GM19468 (cell line): ENCODE results near the gene KRT28.

Experiments
- ATAC-seq: cut with Tn5 transposase; IDR thresholded peaks from one replicate; pipeline ENCODE4 v1.9.1; 2021; ENCODE audit warnings: mild to moderate bottlenecking, moderate library complexity, moderate number of reproducible peaks; ENCODE audit not compliant: unreplicated experiment; ENCODE audit errors: extremely low read depth

KRT28 gene, protein sequence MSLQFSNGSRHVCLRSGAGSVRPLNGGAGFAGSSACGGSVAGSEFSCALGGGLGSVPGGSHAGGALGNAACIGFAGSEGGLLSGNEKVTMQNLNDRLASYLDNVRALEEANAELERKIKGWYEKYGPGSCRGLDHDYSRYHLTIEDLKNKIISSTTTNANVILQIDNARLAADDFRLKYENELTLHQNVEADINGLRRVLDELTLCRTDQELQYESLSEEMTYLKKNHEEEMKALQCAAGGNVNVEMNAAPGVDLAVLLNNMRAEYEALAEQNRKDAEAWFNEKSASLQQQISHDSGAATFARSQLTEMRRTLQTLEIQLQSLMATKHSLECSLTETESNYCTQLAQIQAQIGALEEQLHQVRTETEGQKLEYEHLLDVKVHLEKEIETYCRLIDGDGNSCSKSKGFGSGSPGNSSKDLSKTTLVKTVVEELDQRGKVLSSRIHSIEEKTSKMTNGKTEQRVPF

DNA sequence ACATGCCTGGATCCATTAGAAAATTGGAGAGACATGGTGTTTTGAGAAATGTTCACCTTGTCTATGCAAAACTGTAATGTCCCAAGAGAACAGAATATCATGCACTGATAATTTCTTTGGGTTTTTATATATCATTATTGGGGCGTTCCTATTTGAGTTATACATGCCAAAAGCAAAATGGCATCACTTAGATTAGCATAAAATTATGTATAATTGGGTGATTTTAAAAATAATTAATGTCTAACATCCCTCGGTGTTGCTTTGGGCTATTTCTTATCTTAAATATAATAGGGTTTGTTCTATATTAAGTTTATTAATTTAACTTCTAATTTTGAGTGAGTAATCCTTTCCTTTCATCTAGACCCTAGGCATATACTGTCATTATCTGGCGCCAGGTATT is at the start of gene KRT28:
Gene KRT28, minus strand, starts transcription at position 101 of the 400 bp plus-strand sequence. Its CDS starts 66 bp downstream, at position 35.
- ATAC-seq, result no peak

DNA sequence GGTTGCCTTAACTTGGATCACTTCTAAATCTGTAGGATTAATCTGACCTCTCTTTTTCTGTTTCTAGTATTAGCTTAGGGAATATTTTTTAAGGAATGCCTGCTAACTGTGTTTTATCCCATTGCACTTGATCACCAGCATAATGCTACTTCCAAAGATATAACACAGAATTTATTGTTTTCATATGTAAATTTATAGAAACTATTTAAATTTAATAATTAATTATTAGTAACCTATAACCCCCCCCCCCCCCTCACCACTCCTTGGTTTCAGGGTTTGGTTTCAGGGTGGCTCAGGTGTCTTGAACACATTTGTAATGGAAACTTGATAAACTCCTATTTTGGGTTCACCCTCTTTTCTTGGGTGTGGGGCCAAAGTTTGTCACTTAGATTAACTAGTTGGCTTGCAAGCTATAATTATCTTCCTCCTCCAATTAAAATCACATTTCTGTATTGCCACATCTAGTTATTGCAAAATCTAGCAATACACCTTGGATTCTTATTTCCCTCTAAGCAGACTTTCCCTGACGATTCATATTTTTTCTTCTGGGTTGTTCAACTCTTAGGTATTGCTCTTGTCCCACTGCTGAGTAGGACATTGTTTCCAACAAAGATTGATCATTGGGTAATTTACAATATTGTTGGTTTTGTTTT is 49.0 kb upstream of the KRT28 start:
- no peak for ATAC-seq

DNA sequence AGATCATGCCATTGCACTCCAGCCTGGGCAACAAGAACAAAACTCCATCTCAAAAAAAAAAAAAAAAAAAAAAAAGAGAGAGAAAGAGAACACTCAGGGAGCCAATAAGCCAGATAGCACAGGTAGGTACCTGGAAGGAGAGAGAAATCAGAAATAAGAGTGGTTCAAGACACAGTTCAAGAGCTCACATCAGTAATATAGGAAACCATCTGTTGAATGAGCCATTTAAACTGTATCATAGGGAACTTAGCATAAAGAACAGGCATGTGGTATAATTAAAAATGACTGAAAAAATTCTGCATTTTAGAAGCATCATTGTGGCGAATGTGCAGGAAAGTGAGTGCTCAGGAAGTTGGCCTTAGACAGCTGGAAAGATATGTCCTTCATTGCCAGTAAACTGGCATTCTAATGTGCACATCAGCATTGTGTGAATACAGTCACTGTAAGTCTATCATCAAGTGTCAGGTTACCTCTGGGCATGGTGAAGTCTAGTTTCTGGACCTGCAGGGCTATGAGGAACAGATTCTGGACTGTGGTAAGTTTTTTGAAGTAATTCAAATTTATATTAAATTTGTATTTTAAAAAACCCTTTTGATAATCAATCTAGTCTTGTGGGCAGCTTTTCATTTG is 46.9 kb upstream of the KRT28 start:
- ATAC-seq, result no peak

DNA sequence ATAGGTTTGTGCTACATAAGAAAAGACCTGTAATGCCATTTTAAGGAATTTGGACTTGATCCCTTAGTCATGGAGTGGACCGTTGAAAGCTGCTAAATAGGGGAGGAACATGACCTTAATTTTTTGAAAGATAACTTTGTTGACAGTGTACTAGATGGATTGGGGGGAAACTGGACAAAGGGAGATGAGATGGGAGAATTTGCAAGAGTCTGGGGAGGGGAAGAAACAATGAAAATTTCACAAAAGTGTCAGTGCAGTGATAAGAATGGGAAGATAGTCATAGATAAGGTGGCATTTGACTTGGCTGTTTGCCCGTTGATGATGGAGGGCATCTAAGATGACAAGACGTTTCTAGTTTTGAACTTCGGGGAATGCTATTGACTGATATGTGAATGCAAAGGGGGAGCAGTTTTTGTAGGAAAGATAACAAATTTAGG is 44.9 kb upstream of the KRT28 start:
- no peak for ATAC-seq

DNA sequence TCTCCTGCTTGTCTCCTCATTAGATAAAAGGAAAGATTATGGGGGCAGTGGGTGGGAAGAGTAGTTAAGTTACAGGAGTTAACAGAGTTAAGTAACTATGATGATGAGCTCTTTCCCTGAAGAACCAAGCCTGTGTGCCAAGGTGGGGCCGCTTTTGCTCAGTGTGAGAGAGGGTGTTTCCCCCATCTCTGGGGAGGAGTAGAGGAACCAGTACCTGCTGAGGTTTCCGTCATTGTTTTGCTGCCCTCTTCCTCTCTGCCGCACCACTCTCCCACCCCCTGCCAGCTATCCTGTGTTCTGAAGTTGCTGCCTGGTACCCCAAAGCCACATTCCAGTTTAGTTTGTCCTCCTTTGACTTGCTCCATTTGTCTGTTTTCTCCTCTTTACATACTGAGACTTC is 43.5 kb upstream of the KRT28 start:
- no peak for ATAC-seq

DNA sequence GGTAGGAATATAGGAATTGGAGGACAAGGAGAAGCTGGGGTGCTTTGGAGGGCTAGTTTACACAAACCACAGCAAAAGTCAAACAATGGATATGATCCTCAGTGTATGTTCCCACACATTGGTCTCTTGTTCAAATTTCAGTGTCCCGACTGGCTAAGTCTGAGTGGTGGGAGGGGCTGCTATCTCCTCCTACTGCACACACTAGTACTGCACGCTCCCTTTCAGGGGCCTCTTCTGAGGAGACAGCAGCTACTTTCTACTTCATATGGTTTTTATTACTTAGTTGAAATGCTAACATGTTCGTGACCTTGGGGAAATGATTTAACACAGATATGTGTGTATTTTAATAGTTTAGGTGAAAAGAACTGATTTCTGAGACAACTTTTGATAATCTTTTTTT is 41.5 kb upstream of the KRT28 start:
- ATAC-seq, result no peak

DNA sequence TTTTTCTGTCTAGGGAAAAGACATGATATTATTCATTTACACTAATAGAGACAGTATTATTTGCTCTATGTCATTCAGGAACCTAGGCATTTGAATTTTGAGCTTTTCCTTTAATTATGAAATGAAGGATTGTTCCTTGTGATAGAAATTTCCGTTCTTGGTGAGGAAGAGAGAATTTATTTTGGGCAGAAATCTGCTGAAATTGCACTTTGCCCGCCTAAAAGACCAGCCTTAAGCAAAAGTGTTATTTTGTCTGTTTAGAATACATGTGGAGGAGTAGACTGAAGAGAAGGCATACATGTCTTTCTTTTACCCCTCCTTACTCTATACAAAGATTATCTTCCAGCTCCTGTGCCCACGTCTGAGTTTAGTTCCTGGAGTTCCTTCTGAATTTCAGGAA is 39.4 kb upstream of the KRT28 start:
- no peak for ATAC-seq

DNA sequence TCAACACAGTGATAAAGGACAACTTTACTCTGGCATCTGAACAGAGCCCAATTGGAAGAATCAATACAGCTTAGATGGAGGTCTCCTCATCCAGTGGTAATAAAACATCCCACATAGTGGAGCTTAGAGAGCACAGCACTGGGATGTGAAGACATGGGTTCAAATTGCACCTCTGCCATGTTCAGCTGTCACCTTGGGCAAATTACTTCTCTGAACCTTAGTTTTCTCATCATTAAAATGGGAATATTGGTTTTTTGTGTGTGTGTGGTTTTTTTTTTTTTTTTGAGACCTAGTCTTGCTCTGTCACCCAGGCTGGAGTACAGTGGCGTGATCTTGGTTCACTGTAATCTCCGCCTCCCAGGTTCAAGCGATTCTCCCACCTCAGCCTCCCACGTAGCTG is 36.3 kb upstream of the KRT28 start:
- ATAC-seq, result no peak

DNA sequence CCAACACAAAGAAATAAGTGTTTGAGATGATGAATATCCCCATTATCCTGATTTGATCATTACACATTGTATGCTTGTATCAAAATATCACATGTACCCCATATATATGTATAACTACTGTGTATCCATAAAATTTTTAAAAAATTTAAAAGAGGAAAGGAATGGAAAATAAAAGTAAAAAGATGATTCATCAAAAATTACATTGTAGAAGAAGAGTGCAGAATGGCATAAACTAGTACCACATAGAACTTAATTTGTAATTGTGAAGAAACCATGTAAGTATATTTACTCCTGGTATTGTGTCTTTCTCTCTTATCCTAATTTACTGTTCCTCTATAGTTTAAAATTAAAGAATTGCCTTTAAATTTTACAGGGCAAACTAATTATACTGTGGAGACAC is 34.1 kb upstream of the KRT28 start:
- no peak for ATAC-seq

DNA sequence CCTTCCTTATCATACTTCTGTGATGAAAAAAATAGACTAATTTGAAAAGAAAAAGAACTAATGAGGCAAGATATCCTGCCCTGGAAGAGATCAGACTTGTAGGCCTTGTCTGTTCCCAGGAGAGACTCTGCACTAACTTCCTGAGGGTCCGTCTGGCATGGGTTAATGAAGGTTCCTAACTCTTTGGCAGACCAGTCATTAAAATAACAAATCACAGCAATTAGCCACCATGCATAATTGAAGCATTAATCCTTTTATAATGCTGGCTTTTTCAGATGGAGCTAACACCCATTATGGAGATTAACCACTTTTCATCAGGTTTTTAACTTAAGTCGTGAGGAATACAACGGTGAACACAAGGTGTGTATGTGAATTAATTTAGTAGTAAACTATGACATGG is 33.1 kb upstream of the KRT28 start:
- no peak for ATAC-seq

DNA sequence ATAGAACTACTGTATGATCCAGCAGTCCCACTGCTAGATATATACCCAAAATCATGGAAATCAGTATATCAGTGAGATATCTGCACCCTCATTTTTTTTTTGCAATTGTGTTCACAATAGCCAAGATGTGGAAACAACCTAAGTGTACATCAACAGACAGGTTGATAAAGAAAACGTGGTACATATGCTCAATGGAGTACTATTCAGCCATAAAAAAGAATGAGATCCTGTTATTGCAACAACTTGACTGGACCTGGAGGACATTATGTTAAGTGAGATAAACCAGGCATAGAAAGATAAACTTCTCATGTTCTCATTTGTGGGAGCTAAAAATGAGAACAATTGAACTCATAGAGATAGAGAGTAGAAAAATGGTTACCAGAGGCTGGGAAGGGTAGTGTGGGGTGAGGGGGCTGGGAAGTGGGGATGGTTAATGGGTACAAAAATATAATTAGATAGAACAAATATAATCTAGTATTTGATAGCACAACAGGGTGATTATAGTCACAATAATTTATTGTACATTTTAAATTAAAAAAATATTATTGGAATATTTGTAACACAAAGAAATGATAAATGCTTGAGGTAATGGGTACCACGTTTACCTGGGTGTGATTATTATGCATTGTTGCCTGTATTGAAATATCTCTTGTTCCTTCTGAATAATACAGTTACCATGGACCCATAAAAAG is 30.5 kb upstream of the KRT28 start:
- ATAC-seq, result no peak

DNA sequence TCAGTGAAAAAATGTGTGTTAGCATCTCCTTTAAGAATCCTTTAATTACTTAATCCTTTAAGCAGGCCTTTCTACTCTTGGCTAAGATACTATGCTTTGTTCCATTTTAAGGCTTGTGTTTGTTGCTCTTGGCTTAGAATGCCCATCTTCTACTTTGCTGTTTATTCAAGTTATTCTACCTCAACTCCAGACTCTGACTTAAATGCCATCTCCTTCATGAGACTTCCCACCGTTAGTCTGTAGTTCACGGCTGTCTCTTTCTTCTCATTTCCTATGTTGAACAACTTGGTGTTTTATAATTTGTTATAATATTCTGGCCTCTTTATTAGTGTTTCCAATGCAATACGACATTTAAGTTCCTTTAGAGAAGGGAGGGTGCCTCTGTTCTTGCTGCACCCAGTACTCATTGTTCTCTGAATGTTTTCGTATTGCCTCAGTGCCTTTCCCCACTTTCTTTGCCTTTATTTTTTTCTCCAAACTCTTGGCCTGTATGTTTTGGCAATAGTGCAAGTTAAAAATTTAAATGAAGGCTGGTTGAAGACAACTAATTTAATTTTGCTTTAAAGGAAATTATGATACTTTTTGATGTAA is 28.8 kb upstream of the KRT28 start:
- ATAC-seq, result no peak

DNA sequence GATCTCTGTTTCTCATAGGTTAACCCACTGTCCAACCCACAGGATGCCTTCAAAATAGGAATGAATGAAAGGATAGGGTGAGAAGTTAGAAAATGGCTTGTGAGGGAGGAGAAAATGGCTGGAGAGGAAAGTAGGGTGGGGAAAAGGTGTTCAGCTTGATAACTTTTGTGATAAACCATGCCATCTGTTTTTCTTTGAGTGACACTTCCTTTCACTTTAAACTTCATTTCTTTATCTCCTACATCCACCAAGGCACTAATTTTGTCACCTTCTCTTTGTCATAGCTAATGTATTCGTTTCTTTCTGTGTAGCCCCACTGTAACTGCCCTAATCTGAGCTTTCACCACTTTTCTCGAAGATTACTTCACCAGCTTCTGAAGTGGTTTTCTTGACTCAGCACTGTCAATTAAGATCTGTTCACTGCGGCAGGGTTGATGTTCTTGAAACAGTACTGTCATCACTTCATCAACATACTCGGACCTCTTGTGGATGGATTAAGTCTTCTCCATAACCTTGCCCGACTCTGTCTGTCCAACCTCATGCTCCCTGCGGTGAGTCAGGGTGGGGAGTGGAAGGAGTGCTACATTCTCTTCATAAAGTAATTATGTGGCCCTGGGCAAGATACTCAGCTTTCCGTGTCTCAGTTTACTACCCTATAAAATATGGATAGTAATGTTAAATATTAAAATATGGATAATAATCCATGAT is 28.1 kb upstream of the KRT28 start:
- no peak for ATAC-seq

DNA sequence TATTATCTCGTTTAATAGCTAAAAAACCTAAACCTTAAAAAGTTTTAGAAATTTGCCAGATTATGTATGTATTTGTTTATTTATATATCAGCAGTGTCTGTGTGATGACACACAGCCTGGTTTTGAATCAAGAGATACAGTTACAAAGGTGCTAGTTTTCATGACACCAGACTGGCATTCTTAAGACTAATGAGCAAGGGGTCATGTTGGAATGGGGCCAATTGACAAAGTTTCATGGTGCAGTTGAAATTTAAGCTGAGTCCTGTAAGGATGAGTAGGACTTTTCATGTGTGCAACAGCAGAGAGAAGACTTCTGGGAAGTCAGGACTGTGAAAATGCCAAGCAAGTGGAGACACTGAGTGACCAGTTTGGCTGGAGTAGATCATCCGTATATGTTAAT is 25.8 kb upstream of the KRT28 start:
- no peak for ATAC-seq

DNA sequence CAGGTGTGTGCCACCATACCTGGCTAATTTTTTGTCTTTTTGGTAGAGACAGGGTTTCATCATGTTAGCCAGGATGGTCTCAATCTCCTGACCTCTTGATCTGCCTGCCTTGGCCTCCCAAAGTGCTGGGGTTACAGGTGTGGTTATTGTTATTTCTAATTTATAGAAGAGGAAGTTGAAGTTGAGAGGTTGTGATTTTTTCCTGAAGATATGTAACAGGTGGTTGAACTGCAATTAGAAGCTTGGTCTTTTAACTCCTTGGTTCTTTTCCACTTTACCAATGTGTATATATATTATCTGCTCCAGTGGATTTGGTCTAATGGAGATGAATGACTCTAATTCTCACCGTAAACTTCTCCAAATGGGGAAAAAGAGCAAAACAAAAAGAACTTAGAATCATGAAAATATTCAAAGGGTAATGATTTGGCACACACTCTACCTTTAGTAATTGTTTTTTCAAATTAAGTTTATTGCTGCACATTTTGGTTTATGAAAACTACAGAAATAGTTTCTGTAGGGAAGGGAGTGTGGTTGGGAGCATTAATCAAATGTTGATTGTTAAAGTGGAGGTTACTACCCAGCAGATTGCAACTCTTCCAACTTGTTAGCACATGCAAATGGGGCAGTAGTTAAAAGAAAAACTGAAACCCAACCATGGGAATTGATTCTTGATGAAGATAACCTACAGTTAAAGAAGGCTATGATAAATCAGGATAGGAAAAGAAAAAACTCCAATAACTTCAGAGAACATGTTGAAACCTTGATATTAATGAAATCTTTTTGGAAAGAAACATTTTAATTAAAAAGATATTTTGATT is 24.5 kb upstream of the KRT28 start:
- ATAC-seq, result no peak

DNA sequence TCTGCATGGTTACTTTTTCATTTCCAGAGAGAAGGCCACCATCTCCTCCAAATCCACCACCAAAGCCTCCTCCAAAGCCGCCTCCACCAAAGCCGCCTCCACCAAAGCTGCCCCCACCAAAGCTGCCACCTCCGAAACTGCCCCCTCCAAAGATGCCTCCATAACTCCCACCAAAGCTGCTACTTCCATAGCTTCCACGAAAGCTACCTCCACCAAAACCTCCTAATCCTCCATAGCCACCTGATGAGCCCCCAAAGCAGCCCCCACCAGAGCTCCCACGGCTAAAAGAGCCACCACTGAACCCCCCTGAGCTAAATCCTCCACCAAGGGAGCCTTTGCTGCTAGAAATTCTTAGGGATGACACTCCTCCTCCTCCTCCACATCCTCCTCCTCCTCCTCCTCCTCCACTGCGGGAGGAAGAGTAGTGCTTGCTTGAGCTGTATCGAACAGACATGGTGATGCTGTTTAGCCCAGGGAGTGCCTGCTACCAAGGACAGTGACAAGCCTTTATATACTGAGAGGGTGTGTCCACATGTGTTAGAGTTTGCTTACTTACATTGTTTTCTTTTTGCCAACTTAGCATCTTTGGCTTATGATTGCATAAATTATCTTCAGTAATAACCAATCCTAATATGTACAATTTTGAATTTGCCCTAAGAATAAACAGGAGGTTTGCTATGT is 22.5 kb upstream of the KRT28 start, which contains the start of gene KRT10:
Gene KRT10, minus strand, starts transcription at position 483 of the 681 bp plus-strand sequence. Its CDS starts 29 bp downstream, at position 454.
- no peak for ATAC-seq

DNA sequence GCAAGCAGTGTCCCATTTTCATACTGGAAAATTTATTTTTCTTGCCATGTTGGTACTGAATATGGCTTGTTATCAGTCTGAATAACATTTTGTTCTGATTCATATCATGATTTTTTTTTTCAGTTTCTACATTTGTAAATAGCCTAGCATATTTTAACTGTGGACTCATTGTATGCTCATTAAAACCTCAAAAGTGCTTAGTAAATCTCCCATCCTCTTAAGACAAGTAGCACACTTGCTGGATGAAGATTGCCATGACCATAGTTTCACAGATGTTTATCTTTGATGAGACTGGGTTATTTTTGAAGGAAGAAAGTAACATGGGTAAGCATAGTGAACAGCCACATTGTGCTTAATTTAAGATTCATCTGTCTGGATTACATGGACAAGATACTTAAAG is 21.8 kb upstream of the KRT28 start:
- no peak for ATAC-seq

DNA sequence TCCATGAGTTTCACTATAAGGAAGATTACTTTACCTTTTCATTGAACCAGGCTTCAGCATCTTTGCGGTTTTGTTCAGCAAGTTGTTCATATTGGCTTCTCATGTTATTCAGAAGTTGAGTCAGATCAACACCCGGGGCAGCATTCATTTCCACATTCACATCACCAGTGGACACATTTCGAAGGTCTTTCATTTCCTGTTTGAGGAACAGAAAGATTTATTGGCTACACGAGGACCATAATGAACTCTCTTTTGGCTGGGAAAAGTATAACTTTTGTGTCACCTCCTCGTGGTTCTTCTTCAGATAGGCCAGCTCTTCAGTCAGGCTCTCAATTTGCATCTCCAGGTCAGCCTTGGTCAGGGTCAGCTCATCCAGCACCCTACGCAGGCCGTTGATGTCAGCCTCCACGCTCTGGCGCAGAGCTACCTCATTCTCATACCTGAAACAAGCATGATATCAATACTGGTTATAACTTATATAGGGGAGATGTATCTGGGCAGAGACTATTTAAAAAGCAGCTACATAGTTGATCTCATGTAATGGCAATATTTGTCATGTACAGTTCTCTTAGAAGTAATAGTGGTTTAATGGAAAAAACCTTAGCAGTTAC is 20.6 kb upstream of the KRT28 start:
- ATAC-seq, result no peak
